B cell (primary cell): ENCODE measurements around the gene GLUD1.

Source experiments
- CTCF ChIP-seq: fragments of 200-600 bp; IDR thresholded peaks from one replicate; pipeline ENCODE4 v1.8.0; 2022; ENCODE audit warnings: antibody characterized with exemption, mild to moderate bottlenecking
- EZH2 ChIP-seq: IDR thresholded peaks from 2 replicates; pipeline ENCODE4 v1.6.1; 2012; ENCODE audit warnings: borderline replicate concordance, low read depth, mild to moderate bottlenecking, moderate library complexity, low read length; ENCODE audit not compliant: insufficient read depth, poor library complexity, severe bottlenecking

- TF ChIP-seq CTCF: no peak
- TF ChIP-seq EZH2: no peak
These were observed 748 bp upstream of the GLUD1 start for GRCh38 chr10:87095236-87095945.
